Kidney (tissue), 14 donors: Measurements from ENCODE around the gene GATAD2B. TPM values are rescaled to one million over a fixed set of nuclear protein-coding genes. Genes with fewer than 3 reads are reported as not detected.
A peak's percentile ranks its signal among the peaks of the same experiment; 100 is the strongest.

Experiments used
- DNase-seq, 5 donors: peaks; one replicate each; pipeline ENCODE4 v3.0.0-alpha.2; 2013 to 2020
- FAIRE-seq: peaks from 2 replicates; lab custom pipeline; 2012; peaks lifted over from hg19 to GRCh38; lab: Jason Lieb, UNC
- H3K27ac ChIP-seq, 2 donors: one replicate each; pipeline ENCODE4 v1.7.0; 2013; ENCODE audit warnings: low read depth in 2 of 2, low read length in 2 of 2, inconsistent platforms in 1 of 2
- H3K27me3 ChIP-seq: one replicate; pipeline ENCODE4 v1.7.1; 2013; ENCODE audit warnings: low read length, inconsistent platforms; ENCODE audit not compliant: control insufficient read depth, insufficient read depth
- H3K36me3 ChIP-seq, 3 donors: one replicate each; pipeline versions ENCODE4 v1.7.0 to v1.7.1; 2013; ENCODE audit warnings: low read length in 3 of 3, control low read depth in 1 of 3, inconsistent platforms in 1 of 3; ENCODE audit not compliant: insufficient read depth in 3 of 3, control insufficient read depth in 2 of 3
- H3K4me1 ChIP-seq, 3 donors: one replicate each; pipeline versions ENCODE4 v1.7.0 to v1.7.1; 2013; ENCODE audit warnings: low read length in 3 of 3, inconsistent platforms in 1 of 3, low read depth in 1 of 3; ENCODE audit not compliant: control insufficient read depth in 2 of 3, insufficient read depth in 2 of 3
- H3K4me3 ChIP-seq, 3 donors: one replicate each; pipeline versions ENCODE4 v1.7.0 to v1.8.1; 2013; ENCODE audit warnings: low read length in 3 of 3, control low read depth in 1 of 3, inconsistent platforms in 1 of 3
- H3K9ac ChIP-seq, 3 donors: one replicate each; pipeline versions ENCODE4 v1.7.0 to v1.7.1; 2013; ENCODE audit warnings: low read length in 3 of 3, control low read depth in 1 of 3, inconsistent platforms in 1 of 3
- H3K9me3 ChIP-seq, 3 donors: one replicate each; pipeline versions ENCODE4 v1.7.0 to v1.7.1; 2013; ENCODE audit warnings: low read length in 3 of 3, control low read depth in 1 of 3, inconsistent platforms in 1 of 3; ENCODE audit not compliant: control insufficient read depth in 2 of 3, insufficient read depth in 1 of 3
- intact Hi-C: fragments of 100-400 bp; cut with DNase I; formaldehyde crosslinking; loops from one replicate; pipeline ENCODE4 v1.11.1; 2022
- polyA plus RNA-seq: library from polyadenylated mRNA; stranded (reverse); fragments of 350-450 nt; fragmentation: Illumina TruSeq; extraction: RNeasy Lipid Tissue Mini Kit (QIAGEN cat#74804); gene quantifications from one replicate; pipeline ENCODE4 v1.2.3, GENCODE V29; 2014; ENCODE audit warnings: low read depth, low replicate concordance; ENCODE audit not compliant: insufficient read depth
- total RNA-seq: library from RNA; stranded (reverse); fragmentation: NEBNext Ultra II Directional; extraction: Animal tissue kit (Norgen Biotek cat#: 25700); gene quantifications from one replicate; pipeline ENCODE4 v1.2.1, GENCODE V29; 2021
- TF ChIP-seq, protein P1 (sequence below): IDR thresholded peaks from 3 replicates; pipeline ENCODE4 v1.5.1; 2012; ENCODE audit warnings: mild to moderate bottlenecking, moderate library complexity, borderline replicate concordance; ENCODE audit not compliant: insufficient read depth; ENCODE audit errors: extremely low read depth
- donor health status: control.
- donor health status: control.
- donor health status: control.
- donor health status: control.
- donor health status: control.
- donor health status: DM: yes; HTN: yes; CAD: no.
- donor health status: Normal renal cell carcinoma (clear cell type).

GATAD2B gene
- total and polyA plus RNA-seq, 2 donors from 2014 or later = 3.6 to 49.0 TPM

GRCh38 chr1:153882296-153882912 is 40.4 kb downstream of the GATAD2B start:
- TF ChIP-seq, protein P1, sequence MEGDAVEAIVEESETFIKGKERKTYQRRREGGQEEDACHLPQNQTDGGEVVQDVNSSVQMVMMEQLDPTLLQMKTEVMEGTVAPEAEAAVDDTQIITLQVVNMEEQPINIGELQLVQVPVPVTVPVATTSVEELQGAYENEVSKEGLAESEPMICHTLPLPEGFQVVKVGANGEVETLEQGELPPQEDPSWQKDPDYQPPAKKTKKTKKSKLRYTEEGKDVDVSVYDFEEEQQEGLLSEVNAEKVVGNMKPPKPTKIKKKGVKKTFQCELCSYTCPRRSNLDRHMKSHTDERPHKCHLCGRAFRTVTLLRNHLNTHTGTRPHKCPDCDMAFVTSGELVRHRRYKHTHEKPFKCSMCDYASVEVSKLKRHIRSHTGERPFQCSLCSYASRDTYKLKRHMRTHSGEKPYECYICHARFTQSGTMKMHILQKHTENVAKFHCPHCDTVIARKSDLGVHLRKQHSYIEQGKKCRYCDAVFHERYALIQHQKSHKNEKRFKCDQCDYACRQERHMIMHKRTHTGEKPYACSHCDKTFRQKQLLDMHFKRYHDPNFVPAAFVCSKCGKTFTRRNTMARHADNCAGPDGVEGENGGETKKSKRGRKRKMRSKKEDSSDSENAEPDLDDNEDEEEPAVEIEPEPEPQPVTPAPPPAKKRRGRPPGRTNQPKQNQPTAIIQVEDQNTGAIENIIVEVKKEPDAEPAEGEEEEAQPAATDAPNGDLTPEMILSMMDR = no peak
- Histone ChIP-seq H3K27ac (no peak overlapping the region), H3K4me1 (peaks cover 8 to 19% (median 12%) of the 10 kb centered on the region in 3 donors), H3K9ac (peak overlapping the region in 2 of 3 donors; percentile 2 to 16), H3K9me3 (no peaks in the 10 kb centered on the region), H3K36me3 (no peaks in the 10 kb centered on the region), H3K4me3 (peak overlapping the region in 1 of 3 donors; percentile 4), H3K27me3 (no peaks in the 10 kb centered on the region)
- no peak for FAIRE-seq
- intact Hi-C loops = no loop called here
- DNase-seq = peak in 1 of 5 donors; percentile 19

DNA sequence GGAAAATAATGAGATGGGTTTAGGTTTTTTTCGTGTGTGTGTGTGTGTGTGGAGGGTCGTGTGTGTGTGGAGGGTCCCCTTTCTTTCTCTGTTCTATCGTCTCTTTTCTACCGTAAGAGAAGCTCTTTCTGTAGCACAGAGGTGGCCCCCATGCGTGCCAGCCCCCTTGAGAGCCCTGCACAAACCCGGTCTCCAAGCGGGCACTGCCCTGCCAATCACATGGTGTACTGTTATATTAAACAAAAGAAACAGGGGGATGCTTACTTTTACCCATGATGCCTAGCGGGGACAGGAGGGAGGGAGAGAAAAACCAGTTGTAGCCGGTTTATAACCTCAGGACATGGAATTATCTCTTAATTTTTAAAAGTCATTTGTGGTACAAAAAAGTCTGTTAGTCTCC is 41.0 kb downstream of the GATAD2B start:
- H3K4me3 ChIP-seq = peak overlapping the region in 2 of 3 donors; percentile 4 to 37
- no peak for FAIRE-seq

GRCh38 chr1:153880962-153881361 is 41.8 kb downstream of the GATAD2B start:
- DNase-seq = peak; percentile 94 to 99 (median 97)
- Histone ChIP-seq H3K4me3 (peak overlapping the region; percentile 29 to 46 (median 37)), H3K27ac (peak overlapping the region; percentile 2 to 28), H3K36me3 (no peaks in the 10 kb centered on the region), H3K4me1 (peaks cover 8 to 19% (median 12%) of the 10 kb centered on the region in 3 donors), H3K9me3 (no peaks in the 10 kb centered on the region), H3K9ac (peak overlapping the region in 1 of 3 donors; percentile 21), H3K27me3 (no peaks in the 10 kb centered on the region)
- intact Hi-C loops = no loop called here
- TF ChIP-seq, protein P1 = no peak
- FAIRE-seq = peak; percentile 25

More for the DNA sequence above, 41.0 kb downstream of the GATAD2B start:
- Histone ChIP-seq H3K9me3 (no peaks in the 10 kb centered on the region), H3K4me1 (peaks cover 8 to 19% (median 12%) of the 10 kb centered on the region in 3 donors), H3K27me3 (no peaks in the 10 kb centered on the region), H3K36me3 (no peaks in the 10 kb centered on the region), H3K9ac (peak overlapping the region in 2 of 3 donors; percentile 16 to 21), H3K27ac (no peak overlapping the region)
- intact Hi-C loops = no loop called here
- peak in 4 of 5 donors; percentile 50 to 92 (median 72) for DNase-seq
- TF ChIP-seq, protein P1 = no peak
